Ectodermal cell (in vitro differentiated cells): Measurements from ENCODE around the gene BTBD2.

Experiments
- H3K27ac ChIP-seq: 2 replicates; pipeline ENCODE4 v1.7.0; 2013; ENCODE audit warnings: mild to moderate bottlenecking, low read depth, low read length; ENCODE audit not compliant: insufficient read depth, poor library complexity, severe bottlenecking
- H3K27me3 ChIP-seq: 2 replicates; pipeline ENCODE4 v1.7.0; 2013; ENCODE audit warnings: mild to moderate bottlenecking, low read length; ENCODE audit not compliant: insufficient read depth, control insufficient read depth, poor library complexity, severe bottlenecking
- H3K36me3 ChIP-seq: one replicate; pipeline ENCODE4 v1.7.0; 2013; ENCODE audit warnings: low read length; ENCODE audit not compliant: control insufficient read depth, insufficient read depth
- H3K4me1 ChIP-seq: one replicate; pipeline ENCODE4 v1.7.0; 2013; ENCODE audit warnings: low read length; ENCODE audit not compliant: control insufficient read depth, insufficient read depth
- H3K4me3 ChIP-seq: 2 replicates; pipeline ENCODE4 v1.7.0; 2013; ENCODE audit warnings: low read depth, low read length, control low read depth; ENCODE audit not compliant: insufficient read depth
- H3K9me3 ChIP-seq: 2 replicates; pipeline ENCODE4 v1.7.0; 2013; ENCODE audit warnings: mild to moderate bottlenecking, low read length, moderate library complexity; ENCODE audit not compliant: control insufficient read depth
- WGBS, 2 experiments: methylation state at CpG; one replicate each; pipeline ENCODE4 v1.1.7; 2013; ENCODE audit warnings: missing lambda C conversion rate in 2 of 2; 5-methylcytosine and 5-hydroxymethylcytosine counted together

BTBD2 gene

DNA sequence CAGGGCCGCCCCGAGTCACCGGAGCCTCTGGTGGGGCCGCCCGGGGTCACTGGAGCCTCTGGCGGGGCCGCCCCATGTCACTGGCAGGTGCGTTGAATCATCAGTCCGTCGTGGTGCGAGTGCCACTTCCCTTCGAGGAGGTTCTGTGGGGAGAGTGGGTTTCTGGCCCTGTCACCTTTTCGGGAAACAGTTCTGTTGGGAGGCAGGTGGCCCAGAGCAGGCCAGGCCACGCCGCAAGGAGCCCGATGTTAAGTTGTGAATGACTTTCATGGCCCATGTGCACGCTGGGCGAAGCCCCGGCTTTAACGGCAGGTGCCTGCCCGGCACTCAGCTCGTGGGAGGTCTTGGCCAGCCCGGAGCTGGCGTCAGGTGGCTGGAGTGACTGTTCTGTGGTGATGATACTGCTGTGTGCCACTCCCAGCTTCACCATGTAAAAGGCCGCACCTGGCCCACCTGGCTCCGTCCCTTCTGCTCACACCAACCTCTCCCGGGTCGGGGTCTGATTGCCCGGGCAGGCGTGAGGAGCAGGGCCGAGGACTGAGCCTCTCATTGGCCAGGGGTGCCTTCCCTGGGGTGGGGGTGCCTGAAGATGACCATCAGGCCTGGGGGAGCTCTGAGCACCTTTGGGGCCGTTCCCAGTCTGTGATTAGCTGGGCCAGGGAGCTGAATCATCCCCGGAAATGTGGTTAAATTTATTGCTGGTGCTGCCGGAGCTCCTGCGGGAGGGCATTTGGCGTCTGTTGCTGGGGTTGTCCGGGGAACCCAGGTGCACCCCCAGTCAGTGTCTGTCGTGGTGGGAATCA lies 45.3 kb downstream of the BTBD2 start:
- H3K4me1 ChIP-seq: no peaks in the 10 kb centered on the region
- WGBS, 2 experiments: 95% methylated on average over 38 of the region's 38 CpGs
- H3K36me3 ChIP-seq: peaks cover 9% of the 10 kb centered on the region
- no peaks in the 10 kb centered on the region for H3K27me3 ChIP-seq
- no peaks in the 10 kb centered on the region for H3K9me3 ChIP-seq
- H3K4me3 ChIP-seq: no peak overlapping the region
- no peak overlapping the region for H3K27ac ChIP-seq

DNA sequence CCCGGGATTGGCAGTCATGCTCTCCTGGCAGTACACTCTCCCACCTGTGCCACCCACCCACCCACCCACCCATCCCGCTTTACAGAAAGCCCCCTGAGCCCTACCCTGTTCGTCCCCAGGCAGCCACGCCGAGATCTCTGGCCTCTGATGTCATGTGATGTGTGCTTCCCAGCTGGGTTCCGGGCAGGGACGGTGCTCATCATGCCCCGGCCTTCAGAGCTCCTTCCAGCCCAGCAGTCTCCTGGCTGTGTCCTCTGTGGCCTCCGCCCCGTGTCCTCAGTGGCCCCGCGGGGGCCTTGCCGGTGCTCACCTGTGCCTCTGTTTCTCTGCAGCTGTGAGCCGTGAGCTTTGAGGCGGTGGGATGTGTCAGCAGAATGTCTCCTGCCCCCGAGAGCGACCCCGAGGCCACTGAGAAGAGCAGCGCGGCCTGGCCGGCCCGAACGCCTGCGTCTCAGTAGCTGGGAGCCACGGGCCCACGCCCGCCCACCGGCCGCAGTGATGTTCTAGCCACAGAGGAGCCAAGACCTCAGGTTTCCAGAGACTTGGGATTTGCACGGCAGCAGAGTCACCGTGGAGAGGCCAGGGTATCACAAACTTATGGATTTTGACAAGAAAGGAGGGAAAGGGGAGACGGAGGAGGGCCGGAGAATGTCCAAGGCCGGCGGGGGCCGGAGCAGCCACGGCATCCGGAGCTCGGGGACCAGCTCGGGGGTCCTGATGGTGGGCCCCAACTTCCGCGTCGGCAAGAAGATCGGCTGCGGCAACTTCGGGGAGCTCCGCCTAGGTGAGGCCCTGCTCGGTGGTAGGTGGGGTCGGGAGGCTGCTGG lies 46.1 kb downstream of the BTBD2 start:
- Histone ChIP-seq H3K4me1 (no peaks in the 10 kb centered on the region), H3K9me3 (no peaks in the 10 kb centered on the region), H3K27ac (no peak overlapping the region), H3K36me3 (peaks cover 3% of the 10 kb centered on the region), H3K27me3 (no peaks in the 10 kb centered on the region), H3K4me3 (no peak overlapping the region)
- 95 to 96% methylated on average over 49 of the region's 49 CpGs for WGBS, 2 experiments

DNA sequence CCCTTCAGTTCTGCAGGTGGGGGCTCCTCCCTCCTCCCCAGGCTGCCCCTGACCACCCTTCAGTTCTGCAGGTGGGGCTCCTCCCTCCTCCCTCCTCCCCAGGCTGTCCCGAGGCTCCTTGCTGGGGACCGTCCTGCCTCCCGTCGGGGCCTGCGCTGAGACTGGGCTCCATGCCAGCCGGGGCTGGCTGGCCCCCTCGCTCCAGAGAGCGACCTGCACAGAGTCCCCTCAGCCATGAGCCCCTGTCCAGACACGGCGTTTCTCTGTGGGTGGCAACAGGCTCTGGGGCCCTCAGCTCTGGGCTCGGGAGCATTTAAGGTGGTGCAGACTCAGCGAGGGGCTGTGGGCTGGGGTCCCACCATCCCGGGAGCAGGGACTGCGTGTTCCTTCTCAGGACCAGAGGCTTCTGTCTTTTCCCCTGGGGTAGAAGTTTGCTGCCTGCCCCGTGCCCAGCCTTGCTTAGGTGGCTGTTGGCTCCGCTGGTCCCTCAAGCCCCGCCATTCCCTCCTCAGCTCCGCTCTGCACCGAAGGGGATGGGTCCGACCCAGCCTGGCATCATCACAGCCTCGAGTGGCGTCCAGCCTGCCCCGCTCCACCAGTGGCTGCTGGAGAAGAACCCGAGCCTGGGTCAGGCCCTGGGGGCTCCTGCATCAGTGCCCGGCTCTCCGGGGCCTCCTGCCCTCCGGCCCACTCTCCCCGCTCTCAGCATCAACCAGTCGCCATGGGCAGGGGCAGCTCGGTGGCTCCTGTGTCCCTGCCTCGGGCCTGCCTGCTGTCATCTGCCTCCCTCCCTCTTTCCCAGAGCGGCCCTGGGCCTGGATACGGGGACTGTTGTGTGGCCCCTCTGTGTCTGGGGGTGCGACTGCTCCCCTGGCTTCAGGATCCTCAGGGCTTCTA lies 47.0 kb downstream of the BTBD2 start:
- Histone ChIP-seq H3K36me3 (peaks cover 3% of the 10 kb centered on the region), H3K27ac (no peak overlapping the region), H3K9me3 (no peaks in the 10 kb centered on the region), H3K4me3 (no peak overlapping the region), H3K4me1 (no peaks in the 10 kb centered on the region), H3K27me3 (no peaks in the 10 kb centered on the region)
- WGBS, 2 experiments: 92 to 93% methylated on average over 34 of the region's 34 CpGs

DNA sequence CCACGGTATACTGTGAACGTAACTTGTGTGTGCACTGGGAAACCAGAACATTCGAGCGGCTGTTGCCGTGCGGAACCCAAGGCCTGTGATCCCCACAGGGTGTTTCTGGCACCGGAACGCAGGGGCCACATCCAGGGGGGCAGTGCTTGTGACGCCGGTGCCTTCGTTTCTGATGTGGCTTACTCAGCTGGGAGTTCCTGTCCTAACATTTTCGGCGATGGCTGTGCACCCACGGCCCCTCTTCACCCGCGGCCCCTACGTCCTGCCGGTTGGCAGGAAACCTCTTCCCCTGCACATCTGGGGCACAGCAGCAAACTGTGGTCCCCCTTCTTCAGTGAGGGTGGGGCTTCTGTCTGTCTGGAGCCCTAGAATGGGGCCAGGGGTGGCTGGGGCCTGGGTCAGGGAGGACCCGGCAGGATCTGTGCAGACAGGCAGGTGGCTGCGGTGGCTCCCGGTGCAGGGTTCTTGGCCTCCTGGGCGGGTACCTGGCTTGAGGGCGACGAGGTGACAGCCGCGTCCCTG lies 48.4 kb downstream of the BTBD2 start:
- Histone ChIP-seq H3K4me1 (no peaks in the 10 kb centered on the region), H3K27me3 (no peaks in the 10 kb centered on the region), H3K4me3 (no peak overlapping the region), H3K9me3 (no peaks in the 10 kb centered on the region), H3K36me3 (peaks cover 3% of the 10 kb centered on the region), H3K27ac (no peak overlapping the region)
- WGBS, 2 experiments: 95 to 96% methylated on average over 26 of the region's 26 CpGs

DNA sequence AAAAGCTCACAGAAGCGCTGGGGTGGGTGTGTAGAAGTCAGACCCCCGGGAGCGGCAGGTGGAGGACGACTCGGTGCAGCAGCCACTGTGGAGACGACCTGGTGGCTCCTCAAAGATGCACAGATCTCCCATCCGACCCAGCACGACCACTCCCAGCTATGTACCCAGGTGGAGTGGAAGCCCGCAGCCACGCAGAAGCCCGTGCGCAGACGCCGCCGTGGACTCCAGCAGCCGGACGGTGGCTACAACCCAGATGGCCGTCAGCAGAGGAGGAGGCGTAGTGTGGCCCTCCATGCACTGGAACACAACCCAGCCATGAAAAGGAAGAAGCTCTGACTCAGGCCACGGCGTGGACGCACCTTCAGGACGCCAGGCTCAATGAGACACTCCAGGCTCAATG lies 52.8 kb downstream of the BTBD2 start:
- Histone ChIP-seq H3K4me3 (no peak overlapping the region), H3K4me1 (no peaks in the 10 kb centered on the region), H3K27me3 (no peaks in the 10 kb centered on the region), H3K27ac (no peak overlapping the region), H3K36me3 (no peaks in the 10 kb centered on the region), H3K9me3 (no peaks in the 10 kb centered on the region)
- 96 to 97% methylated on average over 23 of the region's 23 CpGs for WGBS, 2 experiments

DNA sequence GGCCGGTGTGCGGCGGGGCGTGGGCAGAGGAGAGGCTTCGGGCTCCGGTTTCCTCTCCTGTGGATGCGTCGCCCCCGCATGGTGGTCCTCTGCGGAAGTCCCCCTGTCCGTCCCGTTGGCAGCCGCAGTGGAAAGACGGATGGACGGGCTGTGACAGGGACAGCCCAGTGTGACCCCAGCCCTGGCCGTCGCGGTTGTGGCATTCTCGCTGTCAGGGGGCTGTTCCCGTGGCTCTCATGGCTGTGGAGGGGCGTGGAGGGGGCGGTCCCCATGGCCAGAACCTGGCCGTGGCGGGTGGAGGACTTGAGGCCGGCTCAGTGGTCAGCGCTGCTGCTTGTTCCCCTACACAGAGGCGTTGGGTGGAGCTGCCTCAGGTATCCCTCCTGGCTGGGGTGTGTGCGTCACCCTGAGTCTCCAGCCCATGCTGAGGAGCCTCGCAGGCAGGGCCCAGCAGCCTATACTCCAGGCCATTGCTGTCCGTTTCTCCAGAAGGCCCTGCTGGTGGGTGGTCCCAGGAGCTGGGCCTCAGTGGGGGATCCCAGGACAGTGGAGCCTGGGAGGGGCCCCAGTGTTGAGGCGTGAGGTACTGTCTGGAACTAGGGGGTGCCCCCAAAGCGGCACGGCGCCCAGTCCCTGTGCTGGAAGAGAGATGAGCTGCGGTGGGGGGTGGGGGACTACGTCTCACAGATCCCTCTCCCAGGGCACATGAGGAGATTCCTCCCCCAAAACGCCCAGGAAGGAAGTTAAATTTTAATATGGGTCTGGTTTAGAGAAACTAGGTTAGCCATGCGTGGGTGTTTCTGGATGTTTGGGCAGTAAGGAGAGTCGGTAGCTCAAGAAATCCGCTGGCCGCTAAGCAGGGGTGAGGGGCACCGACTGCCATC lies 54.3 kb downstream of the BTBD2 start:
- H3K4me1 ChIP-seq: peaks cover 7% of the 10 kb centered on the region
- no peak overlapping the region for H3K27ac ChIP-seq
- no peaks in the 10 kb centered on the region for H3K36me3 ChIP-seq
- H3K27me3 ChIP-seq: no peaks in the 10 kb centered on the region
- WGBS, 2 experiments: 94 to 95% methylated on average over 42 of the region's 42 CpGs
- no peaks in the 10 kb centered on the region for H3K9me3 ChIP-seq
- no peak overlapping the region for H3K4me3 ChIP-seq

DNA sequence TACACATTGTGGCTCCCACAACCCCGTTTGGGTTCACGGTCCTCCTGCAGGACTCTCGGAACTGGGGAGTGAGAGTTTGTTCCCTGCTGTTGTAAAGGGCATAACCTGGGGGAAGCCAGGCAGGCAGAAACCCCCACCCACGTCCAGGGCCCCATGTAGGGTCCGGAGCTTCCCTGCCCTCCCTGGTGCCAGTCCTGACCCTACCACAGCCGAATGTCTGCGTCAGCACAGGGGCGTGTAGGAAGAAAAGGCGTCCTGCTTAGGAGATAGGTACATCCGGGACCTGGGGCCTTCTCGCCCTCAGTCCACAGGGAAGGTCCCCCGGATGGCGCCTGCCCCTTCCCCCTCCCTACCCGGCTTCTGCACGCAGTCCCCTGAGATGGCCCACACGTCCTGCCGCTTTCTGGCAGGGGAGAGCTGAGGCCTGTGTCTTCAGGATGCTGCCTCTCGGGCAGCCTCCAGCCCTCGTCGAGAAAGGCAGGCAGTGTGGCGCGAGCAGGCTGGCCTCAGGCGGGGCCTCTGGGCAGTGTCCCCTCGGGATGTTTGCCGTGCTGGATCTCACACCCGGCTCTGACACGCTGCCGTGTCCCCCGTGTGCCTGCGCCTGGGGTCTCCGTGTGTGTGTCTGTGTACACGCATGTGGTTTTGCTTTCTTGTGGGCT lies 55.5 kb downstream of the BTBD2 start:
- Histone ChIP-seq H3K9me3 (no peaks in the 10 kb centered on the region), H3K27ac (no peak overlapping the region), H3K27me3 (no peaks in the 10 kb centered on the region), H3K36me3 (no peaks in the 10 kb centered on the region), H3K4me1 (peaks cover 18% of the 10 kb centered on the region), H3K4me3 (no peak overlapping the region)
- WGBS, 2 experiments: 95% methylated on average over 32 of the region's 32 CpGs

DNA sequence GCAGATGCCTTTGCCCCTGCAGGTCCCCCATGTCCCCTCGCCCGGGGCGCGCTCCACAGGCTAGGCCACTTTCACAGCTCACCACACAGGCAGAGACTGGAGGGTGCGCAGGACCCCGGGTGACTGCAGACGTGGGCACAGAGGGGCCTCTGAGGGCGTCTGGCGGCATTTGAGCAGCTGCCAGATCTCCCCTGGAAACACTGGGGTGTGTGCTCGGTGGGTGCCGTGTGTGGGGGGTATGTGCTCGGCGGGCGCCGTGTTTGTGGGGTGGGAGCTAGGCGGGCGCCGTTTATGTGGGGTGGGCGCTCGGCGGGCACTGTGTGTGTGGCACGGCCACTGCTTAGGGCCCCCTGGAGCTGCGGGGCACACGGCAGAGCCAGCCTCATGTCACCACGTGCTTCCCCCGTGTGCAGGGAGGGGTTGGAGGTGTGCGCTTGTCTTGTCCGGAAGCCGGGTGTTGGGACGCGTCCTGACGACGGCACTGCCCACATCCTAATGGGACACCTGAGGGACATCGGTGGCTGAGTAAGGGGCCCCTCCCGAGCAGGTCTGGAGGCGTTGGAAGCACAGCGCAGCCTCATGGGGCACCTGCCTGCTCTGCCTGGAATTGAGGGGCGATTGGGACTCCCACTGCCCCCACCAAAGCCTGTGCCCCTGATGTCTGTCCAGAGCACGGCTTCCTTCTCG lies 57.8 kb downstream of the BTBD2 start:
- H3K9me3 ChIP-seq: no peaks in the 10 kb centered on the region
- H3K27me3 ChIP-seq: no peaks in the 10 kb centered on the region
- 95 to 96% methylated on average over 40 of the region's 40 CpGs for WGBS, 2 experiments
- H3K36me3 ChIP-seq: no peaks in the 10 kb centered on the region
- no peak overlapping the region for H3K4me3 ChIP-seq
- peaks cover 23% of the 10 kb centered on the region for H3K4me1 ChIP-seq
- no peak overlapping the region for H3K27ac ChIP-seq
